Right forelimb (tissue), 1 donor: ENCODE results near the gene GMDS.

ENCODE experiments used
- DNase-seq: peaks from one replicate; pipeline ENCODE4 v3.0.0-alpha.2; 2018

The GMDS gene

GRCh38 chr6:1663511-1663910 is 581.9 kb downstream of the GMDS start:
- no peak for DNase-seq

GRCh38 chr6:1662534-1662933 is 582.9 kb downstream of the GMDS start:
- DNase-seq, result no peak

- no peak for DNase-seq
Observed at GRCh38 chr6:1659816-1660215, 585.6 kb downstream of the GMDS start.

GRCh38 chr6:1658212-1659005 is 587.0 kb downstream of the GMDS start:
- no peak for DNase-seq

- DNase-seq, result no peak
Observed at GRCh38 chr6:1657771-1658165, 587.6 kb downstream of the GMDS start.

GRCh38 chr6:1657116-1657770 is 588.2 kb downstream of the GMDS start:
- DNase-seq, result no peak

- DNase-seq, result no peak
Observed at GRCh38 chr6:1654054-1654453, 591.4 kb downstream of the GMDS start.

- DNase-seq, result no peak
Observed at GRCh38 chr6:1652842-1653241, 592.6 kb downstream of the GMDS start.

GRCh38 chr6:1651362-1651761 is 594.0 kb downstream of the GMDS start:
- DNase-seq, result no peak

- DNase-seq, result no peak
Observed at GRCh38 chr6:1645466-1646185, 599.8 kb downstream of the GMDS start.

GRCh38 chr6:1644516-1645060 is 600.8 kb downstream of the GMDS start:
- DNase-seq, result no peak

GRCh38 chr6:1643830-1644445 is 601.5 kb downstream of the GMDS start:
- DNase-seq, result no peak

GRCh38 chr6:1643111-1643510 is 602.3 kb downstream of the GMDS start:
- DNase-seq, result no peak

- no peak for DNase-seq
Observed at GRCh38 chr6:1641343-1641885, 604.0 kb downstream of the GMDS start.

- no peak for DNase-seq
Observed at GRCh38 chr6:1640476-1640875, 604.9 kb downstream of the GMDS start.

GRCh38 chr6:1639430-1639829 is 606.0 kb downstream of the GMDS start:
- no peak for DNase-seq

GRCh38 chr6:1636971-1637871 is 608.2 kb downstream of the GMDS start:
- DNase-seq, result no peak

GRCh38 chr6:1636272-1636825 is 609.1 kb downstream of the GMDS start:
- DNase-seq, result no peak

GRCh38 chr6:1635305-1636010 is 609.9 kb downstream of the GMDS start:
- no peak for DNase-seq

- no peak for DNase-seq
Observed at GRCh38 chr6:1634081-1634480, 611.3 kb downstream of the GMDS start.
